HG03469 (cell line): Measurements from ENCODE around the gene ACSL1.

Experiments
- ATAC-seq: cut with Tn5 transposase; IDR thresholded peaks from one replicate; pipeline ENCODE4 v1.9.1; 2021; ENCODE audit warnings: mild to moderate bottlenecking, moderate library complexity, moderate number of reproducible peaks; ENCODE audit not compliant: unreplicated experiment

The ACSL1 gene

DNA sequence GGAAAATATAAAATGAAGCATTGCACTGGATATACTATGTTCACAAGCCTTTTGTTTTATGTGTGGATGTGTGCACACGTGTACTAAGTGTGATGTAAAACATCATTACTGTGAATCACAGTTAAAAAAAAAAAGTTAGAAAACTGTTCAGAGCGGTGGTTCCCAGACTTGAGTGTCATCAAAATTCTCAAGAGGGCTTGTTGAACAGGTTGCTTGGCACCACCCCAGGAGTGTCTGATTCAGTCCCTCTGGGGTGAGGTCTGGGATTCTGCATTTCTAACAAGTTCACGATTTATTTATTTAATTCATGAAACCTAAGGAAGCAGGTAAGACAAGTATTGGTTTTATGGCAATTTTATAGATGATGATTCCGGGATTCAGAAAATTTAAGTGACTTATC lies 93.6 kb downstream of the ACSL1 start:
- no peak for ATAC-seq

- no peak for ATAC-seq
These were observed 94.7 kb downstream of the ACSL1 start for GRCh38 chr4:184731056-184731455.

GRCh38 chr4:184729946-184730345 lies 95.8 kb downstream of the ACSL1 start:
- no peak for ATAC-seq

GRCh38 chr4:184728858-184729257 lies 96.9 kb downstream of the ACSL1 start:
- no peak for ATAC-seq

- ATAC-seq: no peak
These were observed 98.3 kb downstream of the ACSL1 start for GRCh38 chr4:184727430-184727829.

GRCh38 chr4:184722798-184723197 lies 103.0 kb downstream of the ACSL1 start:
- no peak for ATAC-seq

- no peak for ATAC-seq
These were observed 104.5 kb downstream of the ACSL1 start for GRCh38 chr4:184721254-184721653.

- ATAC-seq: no peak
These were observed 106.4 kb downstream of the ACSL1 start for GRCh38 chr4:184719407-184719806.

DNA sequence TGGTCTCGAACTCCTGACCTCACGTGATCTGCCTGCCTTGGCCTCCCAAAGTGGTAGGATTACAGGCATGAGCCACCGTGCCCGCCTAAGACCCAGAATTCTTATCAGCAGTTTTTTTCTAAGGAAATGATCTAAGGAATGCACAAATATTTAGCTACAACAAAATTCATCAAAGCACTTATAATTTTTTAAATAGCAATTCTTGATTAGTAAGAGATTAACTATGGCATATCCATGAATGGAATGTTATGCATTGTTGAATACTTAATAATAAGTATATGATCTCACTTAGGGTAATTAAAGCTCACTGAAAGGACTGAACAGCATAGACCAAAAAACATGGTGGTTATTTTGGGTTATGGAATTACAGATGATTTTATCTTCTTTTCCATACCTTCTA lies 110.2 kb downstream of the ACSL1 start:
- no peak for ATAC-seq

DNA sequence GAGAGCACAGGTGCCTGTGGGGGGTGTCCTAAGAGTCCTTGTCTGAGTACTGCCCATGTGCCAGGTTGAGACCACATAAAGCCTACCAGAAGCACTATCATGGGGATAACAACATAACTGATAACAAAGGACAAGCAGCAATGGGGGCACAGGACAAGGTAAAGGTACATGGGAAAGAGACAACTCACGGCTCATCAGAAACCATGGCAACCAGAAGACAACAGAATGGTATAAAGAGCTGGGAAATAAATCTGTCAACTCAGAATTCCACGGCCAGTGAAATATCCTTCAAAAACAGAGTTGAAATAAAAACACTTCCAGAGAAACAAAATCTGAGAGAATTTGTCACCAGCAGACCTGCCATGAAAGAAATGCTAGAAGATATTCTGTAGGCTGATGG lies 111.9 kb downstream of the ACSL1 start:
- ATAC-seq: no peak

DNA sequence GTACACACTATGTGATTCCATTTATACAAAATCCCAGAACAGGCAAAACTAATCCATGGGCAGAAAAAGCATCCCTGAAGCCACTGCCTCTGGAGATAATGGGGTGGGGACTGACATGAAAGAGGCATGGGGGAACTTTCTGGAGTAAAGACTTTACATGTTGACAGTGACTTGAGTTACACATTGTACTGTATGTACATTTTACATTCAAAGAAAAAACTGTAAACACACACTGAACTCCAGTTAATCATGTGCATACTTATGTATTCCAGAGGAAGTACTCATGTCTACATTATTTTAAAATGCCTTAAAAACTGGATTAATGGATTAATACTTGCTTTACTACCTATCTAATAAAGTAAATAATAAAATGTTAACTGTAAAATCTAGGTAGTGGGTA lies 113.4 kb downstream of the ACSL1 start:
- no peak for ATAC-seq

- ATAC-seq: no peak
These were observed 119.3 kb downstream of the ACSL1 start for GRCh38 chr4:184706453-184706852.

DNA sequence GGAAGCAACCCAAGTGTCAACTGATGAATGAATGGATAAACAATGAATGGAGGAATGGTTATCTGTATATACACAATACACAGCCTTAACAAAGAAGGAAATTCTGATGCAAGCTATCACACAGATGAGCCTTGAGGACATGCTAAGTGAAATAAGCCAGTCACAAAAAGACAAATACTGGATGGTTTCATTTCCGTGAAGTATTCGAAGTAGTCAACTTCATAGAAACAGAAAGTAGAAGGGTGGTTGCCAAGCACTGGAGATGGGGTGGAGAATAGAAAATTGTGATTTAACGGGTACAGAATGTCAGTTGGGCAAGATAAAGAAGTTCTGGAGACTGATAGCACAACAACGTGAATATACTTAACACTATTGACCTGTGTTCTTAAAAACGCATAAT lies 120.1 kb downstream of the ACSL1 start:
- no peak for ATAC-seq
